Measurements from ENCODE around the gene PGS1. TPM values are rescaled to one million over a fixed set of nuclear protein-coding genes. Genes with fewer than 3 reads are reported as not detected.

The PGS1 gene
- total and polyA plus RNA-seq, 10 of the 15 experiments (the other 5 are each of a cell fraction or from before 2014, with no cell fraction given) = 1.3 to 37.6 (median 27.4) TPM

DNA sequence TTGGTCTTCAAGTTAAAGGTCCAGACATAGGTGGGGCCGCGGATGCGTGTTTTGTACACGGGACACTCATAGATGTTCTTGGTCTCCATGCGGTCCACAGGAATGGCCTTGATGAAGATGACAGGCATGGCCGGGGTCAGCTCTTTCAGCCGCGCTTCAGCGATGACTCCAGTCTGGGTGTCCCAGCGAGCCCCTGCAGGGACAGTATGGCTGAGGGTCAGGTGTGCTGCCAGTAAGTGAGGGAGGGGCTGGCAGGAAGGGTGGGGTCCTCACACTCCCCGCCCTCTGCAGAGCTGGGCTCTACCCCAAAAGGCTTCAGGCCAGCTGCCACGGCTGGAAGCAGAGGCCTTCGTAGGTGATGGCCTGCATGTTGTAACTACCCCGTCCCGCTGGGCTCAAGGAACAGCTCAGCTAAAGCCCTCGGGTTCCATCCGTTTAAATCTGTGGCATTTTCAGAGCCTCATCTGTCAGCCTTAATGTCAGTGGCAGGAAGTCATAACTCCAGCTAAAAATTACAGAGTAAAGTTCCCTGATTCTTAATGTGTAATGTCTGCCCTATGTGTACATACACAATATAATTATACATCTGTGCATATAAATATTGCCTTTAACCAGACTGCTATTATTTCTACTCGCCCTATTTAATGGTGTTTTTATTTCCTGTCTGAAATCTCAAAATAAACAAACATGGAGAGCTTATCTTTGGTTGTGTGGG is 45.7 kb downstream of the PGS1 start:
- H3K36me3 ChIP-seq (ENCODE audit: control insufficient read depth in 2 of 2, insufficient read depth in 2 of 2, low read length in 1 of 2) = peaks cover 31 to 32% of the 10 kb centered on the region in 2 experiments
- ChIA-PET POLR2A (no interaction called here), CTCF (interaction anchor here (2.9 to 8.5 kb wide), 2 partner anchors 61 to 404 kb away, joined by 10 to 96 read pairs; no protein-coding TSS in a partner anchor), SMC1A (ENCODE audit: uncharacterized antibody, unreplicated experiment) (interaction anchor here (0.5 to 3.7 kb wide), 2 partner anchors 62 to 225 kb away, joined by 3 to 26 read pairs; partner anchors contain the start of gene SOCS3), RAD21 (ENCODE audit: unreplicated experiment) (interaction anchor here (1.2 kb wide), 2 partner anchors 173 to 175 kb away, joined by 3 read pairs; no protein-coding TSS in a partner anchor)
- intact Hi-C loops (cut with micrococcal nuclease; ENCODE audit: unreplicated experiment) = loop anchor here (10.0 kb wide), 1 partner anchor 339 kb away; no protein-coding TSS in a partner anchor
- no peaks in the 10 kb centered on the region for H3K27me3 ChIP-seq (replicated peaks in 1 of 2; ENCODE audit: control insufficient read depth in 2 of 2, insufficient read depth in 2 of 2, low read length in 1 of 2)
- no peaks in the 10 kb centered on the region for H3K79me2 ChIP-seq (ENCODE audit: control insufficient read depth, insufficient read depth, low read length)
- H3K9me3 ChIP-seq (replicated peaks; ENCODE audit: control insufficient read depth, insufficient read depth, low read length) = no peaks in the 10 kb centered on the region
- FAIRE-seq (no peak), ATAC-seq (no peak), DNase-seq (ENCODE audit: low read depth, low spot score) (no peak)
- H2AFZ ChIP-seq (ENCODE audit: control insufficient read depth, low read depth, low read length) = no peak overlapping the region
- no peak overlapping the region for H3K9ac ChIP-seq (ENCODE audit: control insufficient read depth, insufficient read depth, low read length)
- H3K4me1 ChIP-seq (ENCODE audit: control insufficient read depth, insufficient read depth, low read length) = no peaks in the 10 kb centered on the region
- no peaks in the 10 kb centered on the region; the same call in 1 of the 2 replicates for H4K20me1 ChIP-seq (ENCODE audit: control insufficient read depth, insufficient read depth)
- H3K4me3 ChIP-seq = no peak overlapping the region
- BruUV-seq (replicated peaks) = no TSS peak
- H3K27ac ChIP-seq (ENCODE audit: control insufficient read depth, insufficient read depth) = no peak overlapping the region
- TF ChIP-seq ZBED1 (IDR thresholded peaks at IDR 0.05; ENCODE audit: borderline replicate concordance) (no peak), GATAD2B (conservative IDR thresholded peaks at IDR 0.05; ENCODE audit: low read depth) (no peak), SIX5 (IDR thresholded peaks at IDR 0.05; ENCODE audit: low read depth, low read length, severe bottlenecking) (no peak), MAX (IDR thresholded peaks at IDR 0.05; ENCODE audit: low read depth, low read length) (no peak), MEF2A (IDR thresholded peaks at IDR 0.05; ENCODE audit: insufficient read depth, low read depth, low read length) (no peak), GABPA (IDR thresholded peaks at IDR 0.05; ENCODE audit: low read depth) (no peak), HDGF (IDR thresholded peaks at IDR 0.05) (no peak), CHD1 (IDR thresholded peaks at IDR 0.05; ENCODE audit: low read depth, low read length) (no peak), ZZZ3 (IDR thresholded peaks at IDR 0.05; ENCODE audit: control insufficient read depth, insufficient read length, low read depth) (no peak), BRCA1 (IDR thresholded peaks at IDR 0.05; ENCODE audit: low read depth, low read length) (no peak), NR2F1 (conservative IDR thresholded peaks at IDR 0.05) (no peak), PKNOX1 (IDR thresholded peaks at IDR 0.05) (no peak), NRF1 (conservative IDR thresholded peaks at IDR 0.05; ENCODE audit: low read depth, low read length) (no peak)
- TF ChIP-seq, protein P1, sequence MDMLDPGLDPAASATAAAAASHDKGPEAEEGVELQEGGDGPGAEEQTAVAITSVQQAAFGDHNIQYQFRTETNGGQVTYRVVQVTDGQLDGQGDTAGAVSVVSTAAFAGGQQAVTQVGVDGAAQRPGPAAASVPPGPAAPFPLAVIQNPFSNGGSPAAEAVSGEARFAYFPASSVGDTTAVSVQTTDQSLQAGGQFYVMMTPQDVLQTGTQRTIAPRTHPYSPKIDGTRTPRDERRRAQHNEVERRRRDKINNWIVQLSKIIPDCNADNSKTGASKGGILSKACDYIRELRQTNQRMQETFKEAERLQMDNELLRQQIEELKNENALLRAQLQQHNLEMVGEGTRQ (IDR thresholded peaks at IDR 0.05; ENCODE audit: borderline replicate concordance, low read depth, low read length) = no peak
- in situ Hi-C loops (cut with MboI) = loop anchor here (5.0 kb wide), 1 partner anchor 62 kb away; the partner anchor contains the start of gene SOCS3
- 91% methylated on average over 18 of the region's 18 CpGs for WGBS (ENCODE audit: insufficient coverage, insufficient replicate concordance, low lambda C conversion rate, missing lambda C conversion rate)
- no peak overlapping the region for H3K4me2 ChIP-seq (ENCODE audit: control insufficient read depth, insufficient read depth)
